K562 (cell line): ENCODE measurements around the gene GPX2. TPM values are rescaled to one million over a fixed set of nuclear protein-coding genes. Genes with fewer than 3 reads are reported as not detected.

Experiments
- ATAC-seq: fragments of 200-7000 bp; cut with Tn5 transposase; 3 replicates; pipeline ENCODE4 v1.9.1; 2020; ENCODE audit warnings: moderate library complexity
- BruUV-seq: library from RNA; stranded (reverse); fragments of 400-500 nt; replicated peaks from 2 replicates; lab custom pipeline; 2021; lab: Mats Ljungman, UMichigan
- CTCF ChIA-PET: fragments of 300-600 bp; formaldehyde crosslinking; extraction: SDS; loops from one replicate; lab custom pipeline; 2021; ENCODE audit warnings: low intra/inter-chr PET ratio; lab: Yijun Ruan, JAX
- POLR2A ChIA-PET: fragments of 300-600, 350-650 bp; sonication (Branson Sonifier 250); formaldehyde crosslinking; extraction: SDS; loops from one replicate; lab custom pipeline; 2021; ENCODE audit warnings: antibody characterized with exemption, inconsistent platforms; lab: Yijun Ruan, JAX
- DNase-seq, 4 experiments: peaks; one replicate each; pipeline versions ENCODE4 v3.0.0 to v3.0.0-alpha.2; 2011 to 2018; ENCODE audit warnings: low spot score in 3 of 4, mixed read lengths in 3 of 4; ENCODE audit errors: extremely low read depth in 1 of 4
- FAIRE-seq: peaks from 2 replicates; lab custom pipeline; 2011; peaks lifted over from hg19 to GRCh38; lab: Jason Lieb, UNC
- H2AFZ ChIP-seq: 2 replicates; pipeline ENCODE4 v1.6.0; 2011; ENCODE audit warnings: low read depth, low read length, control low read depth, inconsistent platforms
- H3K27ac ChIP-seq: fragments of 200-600 bp; 3 replicates; pipeline ENCODE4 v1.8.0; 2011; ENCODE audit warnings: low read depth, mild to moderate bottlenecking, control low read depth, inconsistent platforms, low read length, moderate library complexity, mixed read lengths; ENCODE audit errors: extremely low read depth
- H3K27me3 ChIP-seq, 2 experiments: fragments of 300-600 bp in 1 of 2; 2 replicates in 1 of 2; 3 replicates in 1 of 2; pipeline versions ENCODE4 v1.6.0 to v1.8.0; 2011; ENCODE audit warnings: inconsistent platforms in 2 of 2, low read length in 2 of 2, mild to moderate bottlenecking in 1 of 2, mixed read lengths in 1 of 2, moderate library complexity in 1 of 2; ENCODE audit not compliant: control insufficient read depth in 2 of 2, insufficient read depth in 2 of 2
- H3K36me3 ChIP-seq: fragments of 300-600 bp; 3 replicates; pipeline ENCODE4 v1.8.0; 2011; ENCODE audit warnings: mild to moderate bottlenecking, low read length, inconsistent platforms; ENCODE audit not compliant: control insufficient read depth, insufficient read depth
- H3K4me1 ChIP-seq, 2 experiments: fragments of 200-600 bp in 1 of 2; replicated peaks in 1 of 2; 2 replicates in 1 of 2; 3 replicates in 1 of 2; pipeline versions ENCODE4 v1.5.1 to v1.8.0; 2011; ENCODE audit warnings: inconsistent platforms in 2 of 2, low read length in 2 of 2, mild to moderate bottlenecking in 1 of 2, mixed read lengths in 1 of 2, moderate library complexity in 1 of 2; ENCODE audit not compliant: control insufficient read depth in 2 of 2, insufficient read depth in 2 of 2
- H3K4me2 ChIP-seq: 2 replicates; pipeline ENCODE4 v1.6.1; 2011; ENCODE audit warnings: low read length, control low read depth, inconsistent platforms, mixed read lengths; ENCODE audit not compliant: insufficient read depth
- H3K4me3 ChIP-seq: fragments of 200-600 bp; sonication (generic), shearing (Covaris generic); 2 replicates; pipeline ENCODE4 v1.5.1; 2016; ENCODE audit warnings: control low read depth, inconsistent platforms
- H3K79me2 ChIP-seq: fragments of 200-600 bp; 3 replicates; pipeline ENCODE4 v1.8.0; 2011; ENCODE audit warnings: low read length, inconsistent platforms; ENCODE audit not compliant: control insufficient read depth, insufficient read depth
- H3K9ac ChIP-seq, 2 experiments: 2 replicates each; pipeline versions ENCODE4 v1.6.0 to v1.6.1; 2011; ENCODE audit warnings: low read depth in 2 of 2, low read length in 2 of 2, control low read depth in 1 of 2, inconsistent platforms in 1 of 2, mild to moderate bottlenecking in 1 of 2, mixed read lengths in 1 of 2; ENCODE audit not compliant: insufficient read depth in 1 of 2
- H3K9me1 ChIP-seq: one replicate; pipeline ENCODE4 v1.6.0; 2011; ENCODE audit warnings: inconsistent platforms, mild to moderate bottlenecking, low read length, moderate library complexity; ENCODE audit not compliant: control insufficient read depth, insufficient read depth
- H3K9me3 ChIP-seq: replicated peaks from 2 replicates; pipeline ENCODE4 v1.5.1; 2011; ENCODE audit warnings: low read depth, low read length, inconsistent platforms; ENCODE audit not compliant: control insufficient read depth, insufficient read depth
- H4K20me1 ChIP-seq: replicated peaks from 2 replicates; pipeline ENCODE4 v1.6.1; 2011; ENCODE audit warnings: low read length, inconsistent platforms, mixed read lengths; ENCODE audit not compliant: control insufficient read depth, insufficient read depth
- CBX5 ChIP-seq: IDR thresholded peaks from 2 replicates; pipeline ENCODE4 v1.6.1; 2014; ENCODE audit warnings: low read depth, borderline replicate concordance
- IFI16 ChIP-seq: fragments of 250-450 bp; sonication (Bioruptor Pico); IDR thresholded peaks from 2 replicates; pipeline ENCODE4 v2.1.2; 2022; ENCODE audit warnings: mild to moderate bottlenecking, inconsistent platforms
- ILK ChIP-seq: fragments of 450-650 bp; IDR thresholded peaks from 2 replicates; pipeline ENCODE4 v1.6.1; 2016; ENCODE audit warnings: missing genetic modification characterization, low read depth, mild to moderate bottlenecking, missing compliant biosample characterization, moderate library complexity, borderline replicate concordance
- MTA3 ChIP-seq: fragments of 450-650 bp; formaldehyde crosslinking; IDR thresholded peaks from 2 replicates; pipeline ENCODE4 v1.6.1; 2017; ENCODE audit warnings: mild to moderate bottlenecking, borderline replicate concordance
- SP1 ChIP-seq: sonication (generic); formaldehyde crosslinking; IDR thresholded peaks from 2 replicates; pipeline ENCODE4 v1.8.1; 2022; ENCODE audit warnings: mild to moderate bottlenecking, missing genetic modification reagents
- TAF15 ChIP-seq: fragments of 200-400 bp; formaldehyde crosslinking; IDR thresholded peaks from 2 replicates; pipeline ENCODE4 v1.6.1; 2017; ENCODE audit warnings: mild to moderate bottlenecking, low read depth, low read length, moderate library complexity
- ZNF274 ChIP-seq: IDR thresholded peaks from 2 replicates; pipeline ENCODE4 v1.6.1; 2011; ENCODE audit warnings: low read depth, mild to moderate bottlenecking, low read length, moderate library complexity, borderline replicate concordance
- ZNF589 ChIP-seq: fragments of 200-800 bp; sonication (Bioruptor generic); IDR thresholded peaks from 2 replicates; pipeline ENCODE4 v1.6.1; 2016; ENCODE audit warnings: low read depth, missing genetic modification characterization, missing compliant biosample characterization
- WGBS: fragments of 100-300 bp; shearing (Covaris generic); methylation state at CpG from one replicate; pipeline ENCODE4 v1.1.6; 2016; ENCODE audit warnings: low coverage, mixed read lengths; ENCODE audit not compliant: insufficient coverage; ENCODE audit errors: missing lambda C conversion rate; 5-methylcytosine and 5-hydroxymethylcytosine counted together
- in situ Hi-C: fragments of 300-500 bp; cut with MboI; formaldehyde crosslinking; loops from 4 replicates; pipeline ENCODE4 v1.15.0; 2018; ENCODE audit warnings: inconsistent platforms, mixed read lengths
- intact Hi-C: fragments of 100-400 bp; cut with micrococcal nuclease; formaldehyde crosslinking; loops from 2 replicates; pipeline ENCODE4 v1.14.2; 2022
- polyA plus RNA-seq, 8 experiments: library from polyadenylated mRNA; depleted of rRNA in 4 of 8; stranded (reverse) in 5 of 8; unstranded in 3 of 8; fragments of >200 nt; fragmentation: Nextera tagmentation in 2 of 8; fragmentation: Illumina TruSeq in 1 of 8; extraction: Ambion mirVana in 2 of 8; extraction: Trizol in 1 of 8; gene quantifications; 2 replicates each; pipeline versions ENCODE4 v1.2.1 to v1.2.3, GENCODE V29; 2011 to 2014; ENCODE audit warnings: inconsistent platforms in 1 of 8, missing spikeins in 1 of 8
- total RNA-seq, 7 experiments: library from RNA; depleted of rRNA in 6 of 7; stranded (reverse); fragments of >200 nt in 6 of 7; fragmentation: Illumina TruSeq in 2 of 7; extraction: Trizol in 2 of 7; gene quantifications; 2 replicates each; pipeline versions ENCODE4 v1.2.1 to v1.2.3, GENCODE V29; 2011 to 2021; ENCODE audit warnings: low replicate concordance in 1 of 7
- TF ChIP-seq, protein P1 (sequence below): fragments of 450-650 bp; IDR thresholded peaks from 2 replicates; pipeline ENCODE4 v1.6.1; 2016; ENCODE audit warnings: antibody characterized with exemption
- TF ChIP-seq, protein P2 (sequence below): fragments of 450-650 bp; IDR thresholded peaks from 2 replicates; pipeline ENCODE4 v1.6.1; 2017; ENCODE audit warnings: antibody characterized with exemption, mild to moderate bottlenecking
- TF ChIP-seq, protein P3 (sequence below): sonication (generic); formaldehyde crosslinking; IDR thresholded peaks from 2 replicates; pipeline ENCODE4 v1.8.0; 2022; ENCODE audit warnings: mild to moderate bottlenecking, missing genetic modification reagents, borderline replicate concordance

The GPX2 gene
- total and polyA plus RNA-seq, 9 of the 15 experiments (the other 6 are each of a cell fraction or from before 2014, with no cell fraction given): 0.24 TPM; not detected in 8

DNA sequence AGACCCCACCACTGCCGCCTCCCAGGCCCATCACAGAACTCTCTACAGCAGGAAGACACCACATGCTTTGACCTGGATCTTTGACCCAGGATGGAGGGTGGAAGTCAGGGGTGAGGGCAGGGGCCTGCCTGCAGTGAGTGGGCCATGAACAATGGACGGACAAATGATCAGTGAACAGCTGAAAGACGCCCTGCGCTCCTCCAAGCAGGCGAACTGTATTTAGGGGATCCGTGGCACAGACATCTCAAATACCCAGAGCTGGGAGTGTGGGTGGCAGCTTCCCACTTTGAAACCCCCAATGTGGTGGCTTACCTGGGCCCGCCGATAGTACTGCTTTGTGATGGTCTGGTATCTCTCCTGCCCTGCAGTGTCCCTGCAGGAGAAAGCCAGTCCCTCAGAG lies 8.7 kb upstream of the GPX2 start:
- in situ Hi-C loops: no loop called here
- no peaks in the 10 kb centered on the region for H4K20me1 ChIP-seq
- H3K9ac ChIP-seq: no peak overlapping the region
- H3K27ac ChIP-seq: no peak overlapping the region
- no peak overlapping the region for H3K4me2 ChIP-seq
- no peaks in the 10 kb centered on the region for H3K79me2 ChIP-seq
- peaks cover 0 to 3% of the 10 kb centered on the region in 2 experiments; a peak in 3 of 5 replicates for H3K4me1 ChIP-seq
- TF ChIP-seq ZNF589 (CRISPR knock-in tag): no peak
- TF ChIP-seq IFI16 (CRISPR knock-in tag): no peak
- TF ChIP-seq MTA3: no peak
- TF ChIP-seq TAF15: no peak
- no peak for TF ChIP-seq ZNF274
- TF ChIP-seq, protein P1, sequence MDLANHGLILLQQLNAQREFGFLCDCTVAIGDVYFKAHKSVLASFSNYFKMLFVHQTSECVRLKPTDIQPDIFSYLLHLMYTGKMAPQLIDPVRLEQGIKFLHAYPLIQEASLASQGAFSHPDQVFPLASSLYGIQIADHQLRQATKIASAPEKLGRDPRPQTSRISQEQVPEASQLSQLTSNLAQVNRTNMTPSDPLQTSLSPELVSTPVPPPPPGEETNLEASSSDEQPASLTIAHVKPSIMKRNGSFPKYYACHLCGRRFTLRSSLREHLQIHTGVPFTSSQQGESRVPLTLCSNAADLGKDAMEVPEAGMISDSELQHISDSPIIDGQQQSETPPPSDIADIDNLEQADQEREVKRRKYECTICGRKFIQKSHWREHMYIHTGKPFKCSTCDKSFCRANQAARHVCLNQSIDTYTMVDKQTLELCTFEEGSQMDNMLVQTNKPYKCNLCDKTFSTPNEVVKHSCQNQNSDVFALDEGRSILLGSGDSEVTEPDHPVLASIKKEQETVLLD: no peak
- no peak for TF ChIP-seq ILK
- no peak for TF ChIP-seq CBX5
- TF ChIP-seq, protein P2, sequence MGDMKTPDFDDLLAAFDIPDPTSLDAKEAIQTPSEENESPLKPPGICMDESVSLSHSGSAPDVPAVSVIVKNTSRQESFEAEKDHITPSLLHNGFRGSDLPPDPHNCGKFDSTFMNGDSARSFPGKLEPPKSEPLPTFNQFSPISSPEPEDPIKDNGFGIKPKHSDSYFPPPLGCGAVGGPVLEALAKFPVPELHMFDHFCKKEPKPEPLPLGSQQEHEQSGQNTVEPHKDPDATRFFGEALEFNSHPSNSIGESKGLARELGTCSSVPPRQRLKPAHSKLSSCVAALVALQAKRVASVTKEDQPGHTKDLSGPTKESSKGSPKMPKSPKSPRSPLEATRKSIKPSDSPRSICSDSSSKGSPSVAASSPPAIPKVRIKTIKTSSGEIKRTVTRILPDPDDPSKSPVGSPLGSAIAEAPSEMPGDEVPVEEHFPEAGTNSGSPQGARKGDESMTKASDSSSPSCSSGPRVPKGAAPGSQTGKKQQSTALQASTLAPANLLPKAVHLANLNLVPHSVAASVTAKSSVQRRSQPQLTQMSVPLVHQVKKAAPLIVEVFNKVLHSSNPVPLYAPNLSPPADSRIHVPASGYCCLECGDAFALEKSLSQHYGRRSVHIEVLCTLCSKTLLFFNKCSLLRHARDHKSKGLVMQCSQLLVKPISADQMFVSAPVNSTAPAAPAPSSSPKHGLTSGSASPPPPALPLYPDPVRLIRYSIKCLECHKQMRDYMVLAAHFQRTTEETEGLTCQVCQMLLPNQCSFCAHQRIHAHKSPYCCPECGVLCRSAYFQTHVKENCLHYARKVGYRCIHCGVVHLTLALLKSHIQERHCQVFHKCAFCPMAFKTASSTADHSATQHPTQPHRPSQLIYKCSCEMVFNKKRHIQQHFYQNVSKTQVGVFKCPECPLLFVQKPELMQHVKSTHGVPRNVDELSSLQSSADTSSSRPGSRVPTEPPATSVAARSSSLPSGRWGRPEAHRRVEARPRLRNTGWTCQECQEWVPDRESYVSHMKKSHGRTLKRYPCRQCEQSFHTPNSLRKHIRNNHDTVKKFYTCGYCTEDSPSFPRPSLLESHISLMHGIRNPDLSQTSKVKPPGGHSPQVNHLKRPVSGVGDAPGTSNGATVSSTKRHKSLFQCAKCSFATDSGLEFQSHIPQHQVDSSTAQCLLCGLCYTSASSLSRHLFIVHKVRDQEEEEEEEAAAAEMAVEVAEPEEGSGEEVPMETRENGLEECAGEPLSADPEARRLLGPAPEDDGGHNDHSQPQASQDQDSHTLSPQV: no peak
- TF ChIP-seq, protein P3, sequence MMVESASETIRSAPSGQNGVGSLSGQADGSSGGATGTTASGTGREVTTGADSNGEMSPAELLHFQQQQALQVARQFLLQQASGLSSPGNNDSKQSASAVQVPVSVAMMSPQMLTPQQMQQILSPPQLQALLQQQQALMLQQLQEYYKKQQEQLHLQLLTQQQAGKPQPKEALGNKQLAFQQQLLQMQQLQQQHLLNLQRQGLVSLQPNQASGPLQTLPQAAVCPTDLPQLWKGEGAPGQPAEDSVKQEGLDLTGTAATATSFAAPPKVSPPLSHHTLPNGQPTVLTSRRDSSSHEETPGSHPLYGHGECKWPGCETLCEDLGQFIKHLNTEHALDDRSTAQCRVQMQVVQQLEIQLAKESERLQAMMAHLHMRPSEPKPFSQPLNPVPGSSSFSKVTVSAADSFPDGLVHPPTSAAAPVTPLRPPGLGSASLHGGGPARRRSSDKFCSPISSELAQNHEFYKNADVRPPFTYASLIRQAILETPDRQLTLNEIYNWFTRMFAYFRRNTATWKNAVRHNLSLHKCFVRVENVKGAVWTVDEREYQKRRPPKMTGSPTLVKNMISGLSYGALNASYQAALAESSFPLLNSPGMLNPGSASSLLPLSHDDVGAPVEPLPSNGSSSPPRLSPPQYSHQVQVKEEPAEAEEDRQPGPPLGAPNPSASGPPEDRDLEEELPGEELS (CRISPR knock-in tag): no peak
- no peak for TF ChIP-seq SP1
- ChIA-PET CTCF (no interaction called here), POLR2A (interaction anchor here (0.6 to 1.5 kb wide), 3 partner anchors 14 to 69 kb away, joined by 3 to 4 read pairs (median 3); no protein-coding TSS in a partner anchor)
- no peaks in the 10 kb centered on the region for H3K9me1 ChIP-seq
- H3K4me3 ChIP-seq: no peak overlapping the region
- FAIRE-seq: no peak
- H3K27me3 ChIP-seq: no peaks in the 10 kb centered on the region
- no TSS peak for BruUV-seq
- intact Hi-C loops: no loop called here
- H3K36me3 ChIP-seq: no peaks in the 10 kb centered on the region
- H2AFZ ChIP-seq: no peak overlapping the region
- no peak for DNase-seq
- ATAC-seq: no peak
- no peaks in the 10 kb centered on the region for H3K9me3 ChIP-seq
- WGBS: 81% methylated on average over 4 of the region's 8 CpGs
